ENCODE results near the gene DUSP1.
A peak's percentile ranks its signal among the peaks of the same experiment; 100 is the strongest.

The DUSP1 gene

GRCh38 chr5:172758834-172759149 lies 12.2 kb downstream of the DUSP1 start:
- no peak overlapping the region for H3K4me3 ChIP-seq (ENCODE audit: low read length in 2 of 2)
- H3K27ac ChIP-seq (ENCODE audit: low read length): no peak overlapping the region
- no peaks in the 10 kb centered on the region for H3K36me3 ChIP-seq (ENCODE audit: control insufficient read depth in 2 of 2, insufficient read depth in 2 of 2, low read length in 2 of 2)
- no peaks in the 10 kb centered on the region for H3K27me3 ChIP-seq (ENCODE audit: control insufficient read depth in 1 of 2, insufficient read depth in 2 of 2, low read length in 2 of 2)
- H3K4me1 ChIP-seq (ENCODE audit: control insufficient read depth, insufficient read depth, low read length): no peaks in the 10 kb centered on the region
- peaks cover 0 to 4% of the 10 kb centered on the region in 2 donors for H3K9me3 ChIP-seq (ENCODE audit: control insufficient read depth in 2 of 2, low read length in 2 of 2)
- no peak overlapping the region for H3K9ac ChIP-seq (ENCODE audit: low read length in 2 of 2)

GRCh38 chr5:172758077-172758833 lies 12.7 kb downstream of the DUSP1 start:
- H3K27ac ChIP-seq (ENCODE audit: low read length): no peak overlapping the region
- H3K9ac ChIP-seq (ENCODE audit: low read length in 2 of 2): no peak overlapping the region

DNA sequence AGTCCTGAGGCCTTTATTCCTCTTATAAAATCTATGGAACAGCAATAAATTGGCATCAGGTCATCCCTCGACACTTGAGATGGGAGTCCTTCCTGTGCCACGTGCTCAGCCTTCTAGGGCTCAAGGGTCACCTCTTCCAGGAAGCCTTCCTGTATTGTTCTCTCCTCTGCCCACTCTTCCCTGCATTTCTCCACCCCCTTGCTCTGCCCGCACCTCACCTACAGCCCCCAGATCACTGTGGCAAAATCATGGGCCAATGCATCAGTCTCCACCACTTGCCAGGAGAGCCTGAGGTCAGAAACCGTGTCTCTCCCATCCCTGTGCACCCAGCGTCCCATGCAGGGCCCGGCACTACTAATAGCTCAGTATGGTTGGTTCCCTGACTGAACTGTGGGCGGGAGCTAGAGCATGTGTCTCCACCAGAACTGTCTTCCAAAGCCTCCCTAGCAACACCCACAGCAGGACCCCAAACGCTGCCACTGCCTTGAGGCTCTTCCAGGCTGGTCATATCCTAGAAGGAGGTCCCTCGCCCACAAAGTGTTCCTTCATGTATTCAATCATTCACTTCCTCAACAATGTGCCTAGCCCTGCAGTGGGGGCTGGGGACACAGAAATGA lies 13.5 kb downstream of the DUSP1 start:
- Histone ChIP-seq H3K9ac (ENCODE audit: low read length in 2 of 2) (no peak overlapping the region), H3K9me3 (ENCODE audit: control insufficient read depth in 2 of 2, low read length in 2 of 2) (peaks cover 0 to 4% of the 10 kb centered on the region in 2 donors), H3K27me3 (ENCODE audit: control insufficient read depth in 1 of 2, insufficient read depth in 2 of 2, low read length in 2 of 2) (no peaks in the 10 kb centered on the region), H3K36me3 (ENCODE audit: control insufficient read depth in 2 of 2, insufficient read depth in 2 of 2, low read length in 2 of 2) (no peaks in the 10 kb centered on the region), H3K4me3 (ENCODE audit: low read length in 2 of 2) (no peak overlapping the region), H3K27ac (ENCODE audit: low read length) (no peak overlapping the region), H3K4me1 (ENCODE audit: control insufficient read depth, insufficient read depth, low read length) (no peaks in the 10 kb centered on the region)

More at GRCh38 chr5:172758077-172758833, 12.7 kb downstream of the DUSP1 start:
- Histone ChIP-seq H3K4me3 (ENCODE audit: low read length in 2 of 2) (no peak overlapping the region), H3K4me1 (ENCODE audit: control insufficient read depth, insufficient read depth, low read length) (no peaks in the 10 kb centered on the region), H3K9me3 (ENCODE audit: control insufficient read depth in 2 of 2, low read length in 2 of 2) (peaks cover 0 to 4% of the 10 kb centered on the region in 2 donors), H3K36me3 (ENCODE audit: control insufficient read depth in 2 of 2, insufficient read depth in 2 of 2, low read length in 2 of 2) (no peaks in the 10 kb centered on the region), H3K27me3 (ENCODE audit: control insufficient read depth in 1 of 2, insufficient read depth in 2 of 2, low read length in 2 of 2) (no peaks in the 10 kb centered on the region)

- Histone ChIP-seq H3K9ac (ENCODE audit: low read length in 2 of 2) (no peak overlapping the region), H3K9me3 (ENCODE audit: control insufficient read depth in 2 of 2, low read length in 2 of 2) (peaks cover 0 to 4% of the 10 kb centered on the region in 2 donors), H3K4me3 (ENCODE audit: low read length in 2 of 2) (no peak overlapping the region), H3K4me1 (ENCODE audit: control insufficient read depth, insufficient read depth, low read length) (no peaks in the 10 kb centered on the region), H3K36me3 (ENCODE audit: control insufficient read depth in 2 of 2, insufficient read depth in 2 of 2, low read length in 2 of 2) (no peaks in the 10 kb centered on the region), H3K27ac (ENCODE audit: low read length) (no peak overlapping the region), H3K27me3 (ENCODE audit: control insufficient read depth in 1 of 2, insufficient read depth in 2 of 2, low read length in 2 of 2) (no peaks in the 10 kb centered on the region)
Measured at GRCh38 chr5:172756764-172757393, 14.1 kb downstream of the DUSP1 start.

GRCh38 chr5:172754596-172755356 lies 16.2 kb downstream of the DUSP1 start:
- Histone ChIP-seq H3K4me3 (ENCODE audit: low read length in 2 of 2) (no peak overlapping the region), H3K36me3 (ENCODE audit: control insufficient read depth in 2 of 2, insufficient read depth in 2 of 2, low read length in 2 of 2) (no peaks in the 10 kb centered on the region), H3K9me3 (ENCODE audit: control insufficient read depth in 2 of 2, low read length in 2 of 2) (peaks cover 0 to 2% of the 10 kb centered on the region in 2 donors), H3K9ac (ENCODE audit: low read length in 2 of 2) (no peak overlapping the region), H3K27ac (ENCODE audit: low read length) (no peak overlapping the region), H3K4me1 (ENCODE audit: control insufficient read depth, insufficient read depth, low read length) (peaks cover 9% of the 10 kb centered on the region), H3K27me3 (ENCODE audit: control insufficient read depth in 1 of 2, insufficient read depth in 2 of 2, low read length in 2 of 2) (no peaks in the 10 kb centered on the region)

GRCh38 chr5:172753101-172753500 lies 17.9 kb downstream of the DUSP1 start:
- Histone ChIP-seq H3K9me3 (ENCODE audit: control insufficient read depth in 2 of 2, low read length in 2 of 2) (no peaks in the 10 kb centered on the region), H3K4me1 (ENCODE audit: control insufficient read depth, insufficient read depth, low read length) (peaks cover 24% of the 10 kb centered on the region), H3K27me3 (ENCODE audit: control insufficient read depth in 1 of 2, insufficient read depth in 2 of 2, low read length in 2 of 2) (no peaks in the 10 kb centered on the region), H3K27ac (ENCODE audit: low read length) (no peak overlapping the region), H3K36me3 (ENCODE audit: control insufficient read depth in 2 of 2, insufficient read depth in 2 of 2, low read length in 2 of 2) (no peaks in the 10 kb centered on the region), H3K9ac (ENCODE audit: low read length in 2 of 2) (no peak overlapping the region), H3K4me3 (ENCODE audit: low read length in 2 of 2) (no peak overlapping the region)

DNA sequence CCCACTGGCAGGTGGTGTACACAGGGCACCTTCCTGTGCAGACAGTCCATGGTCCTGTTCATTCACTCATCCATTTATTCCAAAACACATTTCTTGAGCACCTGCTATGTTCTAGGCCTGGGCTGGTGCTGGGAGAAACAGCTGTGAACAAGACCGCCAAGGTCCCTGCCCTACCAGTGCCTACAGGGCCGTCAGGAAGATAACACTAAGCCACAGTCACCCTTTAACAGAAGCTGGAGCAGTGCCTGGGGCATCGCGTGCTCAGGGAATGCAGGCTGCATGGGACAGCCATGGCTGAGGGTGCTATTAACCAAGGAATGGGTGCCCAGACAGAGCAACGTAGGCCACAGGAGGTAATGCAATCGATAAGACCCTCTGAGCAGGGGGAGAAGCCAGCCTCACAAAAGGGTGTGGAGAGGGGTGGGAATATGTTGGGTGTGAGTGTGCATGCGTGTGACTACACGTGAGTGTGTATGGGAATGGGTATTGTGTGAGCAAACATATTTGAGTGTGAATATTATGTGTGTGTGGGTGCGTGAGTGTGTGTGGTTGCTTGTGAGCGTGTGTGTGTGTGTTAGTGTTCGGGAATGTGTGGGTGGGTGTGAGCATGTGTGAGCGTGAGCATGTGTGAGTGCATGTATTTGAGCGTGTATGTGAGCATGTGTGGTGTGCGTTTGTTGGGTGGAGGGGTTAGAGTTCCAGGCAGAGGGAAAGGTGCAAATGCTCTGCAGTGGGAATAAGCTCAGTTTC lies 19.1 kb downstream of the DUSP1 start:
- Histone ChIP-seq H3K27me3 (ENCODE audit: control insufficient read depth in 1 of 2, insufficient read depth in 2 of 2, low read length in 2 of 2) (no peaks in the 10 kb centered on the region), H3K27ac (ENCODE audit: low read length) (peak overlapping the region; percentile 37), H3K9ac (ENCODE audit: low read length in 2 of 2) (no peak overlapping the region), H3K36me3 (ENCODE audit: control insufficient read depth in 2 of 2, insufficient read depth in 2 of 2, low read length in 2 of 2) (no peaks in the 10 kb centered on the region), H3K4me1 (ENCODE audit: control insufficient read depth, insufficient read depth, low read length) (peaks cover 32% of the 10 kb centered on the region), H3K4me3 (ENCODE audit: low read length in 2 of 2) (no peak overlapping the region), H3K9me3 (ENCODE audit: control insufficient read depth in 2 of 2, low read length in 2 of 2) (no peaks in the 10 kb centered on the region)

DNA sequence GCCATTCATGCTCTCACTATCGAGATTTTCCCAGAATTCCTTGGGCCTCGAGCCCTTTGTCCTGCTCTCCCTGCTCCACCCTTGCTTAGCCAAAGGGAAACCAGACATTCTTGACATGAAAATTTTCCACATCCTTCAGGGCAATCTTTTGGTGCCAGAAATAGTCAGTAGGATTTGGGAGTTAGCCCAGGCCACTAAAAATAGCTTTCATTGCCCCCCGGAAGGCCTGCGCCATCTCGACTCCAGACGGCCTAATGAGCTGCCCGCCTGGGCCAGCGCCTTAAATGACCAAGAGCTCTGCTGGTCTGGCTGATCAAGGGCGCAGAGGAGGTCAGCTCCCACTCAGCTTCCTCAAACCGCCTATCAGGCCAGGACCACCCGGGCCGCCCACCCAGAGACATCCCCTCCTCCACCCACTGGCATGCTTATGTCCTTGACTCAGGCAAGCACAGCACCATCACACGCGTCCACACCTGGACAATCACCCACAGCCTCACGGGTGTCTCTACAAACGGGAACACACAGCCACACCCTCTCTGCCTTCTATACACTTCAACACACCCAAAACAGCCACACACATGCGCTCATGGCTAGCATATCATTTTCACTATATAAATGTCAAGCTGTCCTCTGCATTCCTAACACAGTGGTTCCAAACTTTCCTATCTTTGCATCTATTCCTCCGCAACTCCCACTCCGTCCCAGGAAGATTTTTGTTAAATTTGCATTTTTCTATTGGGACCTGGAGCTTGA lies 20.9 kb downstream of the DUSP1 start:
- H3K27me3 ChIP-seq (ENCODE audit: control insufficient read depth in 1 of 2, insufficient read depth in 2 of 2, low read length in 2 of 2): no peaks in the 10 kb centered on the region
- no peaks in the 10 kb centered on the region for H3K36me3 ChIP-seq (ENCODE audit: control insufficient read depth in 2 of 2, insufficient read depth in 2 of 2, low read length in 2 of 2)

GRCh38 chr5:172749076-172749475 lies 21.9 kb downstream of the DUSP1 start:
- H3K9ac ChIP-seq (ENCODE audit: low read length in 2 of 2): peak overlapping the region in 1 of 2 donors; percentile 50
- H3K9me3 ChIP-seq (ENCODE audit: control insufficient read depth in 2 of 2, low read length in 2 of 2): no peaks in the 10 kb centered on the region
- H3K36me3 ChIP-seq (ENCODE audit: control insufficient read depth in 2 of 2, insufficient read depth in 2 of 2, low read length in 2 of 2): no peaks in the 10 kb centered on the region
- H3K4me3 ChIP-seq (ENCODE audit: low read length in 2 of 2): peak overlapping the region in 1 of 2 donors; percentile 15
- H3K27me3 ChIP-seq (ENCODE audit: control insufficient read depth in 1 of 2, insufficient read depth in 2 of 2, low read length in 2 of 2): no peaks in the 10 kb centered on the region
- peaks cover 54% of the 10 kb centered on the region for H3K4me1 ChIP-seq (ENCODE audit: control insufficient read depth, insufficient read depth, low read length)
- peak overlapping the region; percentile 89 for H3K27ac ChIP-seq (ENCODE audit: low read length)

More for the DNA sequence above, 20.9 kb downstream of the DUSP1 start:
- peak overlapping the region; percentile 89 for H3K27ac ChIP-seq (ENCODE audit: low read length)
- H3K4me1 ChIP-seq (ENCODE audit: control insufficient read depth, insufficient read depth, low read length): peaks cover 48% of the 10 kb centered on the region
- peak overlapping the region in 1 of 2 donors; percentile 35 for H3K4me3 ChIP-seq (ENCODE audit: low read length in 2 of 2)
- peak overlapping the region; percentile 13 to 50 for H3K9ac ChIP-seq (ENCODE audit: low read length in 2 of 2)
- no peaks in the 10 kb centered on the region for H3K9me3 ChIP-seq (ENCODE audit: control insufficient read depth in 2 of 2, low read length in 2 of 2)
